HG02884 (cell line): ENCODE data around the gene ZSWIM6.
A peak's percentile ranks its signal among the peaks of the same experiment; 100 is the strongest.

Experiments used
- ATAC-seq: cut with Tn5 transposase; IDR thresholded peaks from one replicate; pipeline ENCODE4 v1.9.1; 2021; ENCODE audit warnings: mild to moderate bottlenecking, moderate library complexity; ENCODE audit not compliant: unreplicated experiment

ZSWIM6 gene

DNA sequence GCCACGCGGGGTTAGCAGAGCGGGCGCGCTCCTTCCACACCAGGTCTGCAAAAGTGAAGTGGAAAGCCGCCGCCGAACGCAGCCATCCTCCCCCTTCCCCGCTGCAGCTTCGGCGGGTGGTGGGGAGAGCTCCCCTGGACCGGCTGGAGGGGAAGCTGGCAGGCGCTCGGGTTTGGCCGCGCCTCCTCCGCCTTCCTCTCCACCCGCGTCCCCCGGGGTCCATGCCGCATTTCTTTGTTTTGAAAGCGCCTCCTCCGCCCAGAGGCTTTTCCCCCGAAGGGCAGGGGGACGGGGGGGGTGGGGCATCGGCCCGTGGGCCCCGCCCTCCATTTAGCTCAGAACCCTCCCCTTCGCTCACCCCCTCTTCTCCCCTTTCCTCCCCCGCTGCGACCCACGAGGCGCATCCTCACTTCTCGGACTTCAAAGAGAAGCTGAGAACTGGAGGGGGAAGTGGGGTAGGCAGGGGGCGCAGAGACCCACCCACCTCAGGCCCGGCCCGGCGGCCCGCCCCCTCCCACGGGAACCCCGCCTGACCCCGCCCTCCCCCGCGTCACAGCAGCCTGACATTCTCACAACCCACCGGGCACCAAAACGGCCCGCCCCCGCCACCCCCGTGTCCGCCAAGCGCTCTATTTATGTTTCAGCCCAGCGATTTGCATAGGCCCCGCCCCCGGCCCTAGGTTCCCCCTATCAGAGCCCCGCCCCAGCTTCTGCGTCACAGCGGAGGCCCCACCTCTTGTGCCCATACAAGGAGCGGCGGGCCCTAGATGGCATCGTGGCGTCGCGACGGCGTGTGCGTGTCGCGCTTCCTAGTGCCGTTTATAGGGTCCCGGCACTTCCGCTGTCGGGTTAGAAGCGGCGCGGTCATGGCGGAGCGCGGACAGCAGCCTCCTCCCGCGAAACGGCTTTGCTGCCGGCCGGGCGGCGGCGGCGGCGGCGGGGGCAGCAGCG is at the start of gene ZSWIM6:
ZSWIM6 (plus strand) TSS at position 852 of the 951 bp plus-strand sequence; CDS start at position 867, 15 bp downstream.
- peak; percentile 60 for ATAC-seq

- ATAC-seq, result no peak
Observed at GRCh38 chr5:61283471-61283870, 48.6 kb upstream of the ZSWIM6 start.

GRCh38 chr5:61285531-61285930 is 46.5 kb upstream of the ZSWIM6 start:
- no peak for ATAC-seq

- no peak for ATAC-seq
Observed at GRCh38 chr5:61286446-61287132, 45.5 kb upstream of the ZSWIM6 start.

- ATAC-seq, result no peak
Observed at GRCh38 chr5:61287474-61287873, 44.6 kb upstream of the ZSWIM6 start.

DNA sequence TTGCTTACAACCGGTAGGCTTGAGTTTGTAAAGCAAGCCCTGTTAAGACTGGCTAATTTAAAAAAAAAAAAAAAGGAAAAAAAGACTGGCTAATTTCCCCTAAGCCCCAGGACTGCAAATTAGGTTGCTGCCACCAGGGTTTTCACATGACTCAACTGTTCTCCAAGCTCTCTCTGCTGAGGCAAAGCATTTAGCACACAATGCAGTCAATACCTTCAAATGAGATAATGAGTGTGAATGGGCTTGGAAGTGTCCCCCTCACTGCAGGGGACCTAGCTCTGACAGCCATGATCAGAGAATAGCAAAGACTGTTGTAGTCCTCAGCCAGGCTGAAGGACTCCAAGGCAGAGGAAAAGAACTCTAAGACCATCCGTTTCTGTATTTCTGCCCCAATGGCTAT is 42.8 kb upstream of the ZSWIM6 start:
- no peak for ATAC-seq

- ATAC-seq, result no peak
Observed at GRCh38 chr5:61289669-61290306, 42.3 kb upstream of the ZSWIM6 start.

DNA sequence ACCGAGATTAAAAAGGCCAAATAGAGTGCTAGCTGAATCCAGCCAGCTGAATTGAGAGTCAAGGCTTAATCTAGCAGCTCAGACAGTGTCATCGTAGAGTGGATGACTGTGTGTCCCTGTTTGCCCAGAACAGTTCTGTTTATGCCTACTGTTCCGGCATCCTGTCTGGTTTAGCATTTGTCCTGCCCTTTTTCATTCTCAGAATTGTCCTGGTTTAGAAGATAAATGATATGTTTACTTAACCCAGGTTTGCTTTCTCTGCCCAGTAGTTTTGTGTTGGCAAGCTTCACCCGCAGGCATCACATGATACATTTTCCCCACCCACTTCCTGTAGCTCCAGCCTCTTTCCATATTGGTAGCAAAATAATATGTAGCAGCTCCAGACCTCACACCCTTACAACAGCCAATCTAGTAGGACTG is 41.3 kb upstream of the ZSWIM6 start:
- ATAC-seq, result no peak

DNA sequence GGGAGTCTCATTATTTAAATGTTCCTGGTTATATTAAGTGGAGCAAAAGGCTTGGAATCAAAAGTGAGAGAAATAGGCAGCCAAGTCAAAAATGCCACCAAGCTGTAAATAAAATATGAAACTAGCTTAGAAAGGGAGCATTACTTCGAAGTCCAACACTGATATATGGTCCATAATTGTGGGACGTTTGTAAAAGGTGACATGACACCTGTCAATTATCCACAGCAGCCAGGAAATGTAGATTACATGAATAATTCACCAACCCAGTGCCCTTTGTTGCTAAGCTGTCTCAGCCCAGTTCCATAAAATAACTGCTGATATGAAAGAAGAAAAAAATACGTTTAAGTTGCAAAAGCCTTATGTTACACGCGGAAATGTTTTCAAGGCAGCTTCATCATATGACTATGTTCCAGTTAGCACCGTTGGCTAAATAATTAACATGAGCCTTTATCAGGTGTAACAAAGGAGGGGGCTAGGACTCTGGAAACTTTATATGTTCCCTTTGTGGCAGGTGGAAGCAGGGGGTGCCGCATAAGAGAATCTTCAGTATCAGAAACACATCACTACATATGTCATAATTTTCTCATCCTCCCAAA is 39.9 kb upstream of the ZSWIM6 start:
- ATAC-seq, result no peak

DNA sequence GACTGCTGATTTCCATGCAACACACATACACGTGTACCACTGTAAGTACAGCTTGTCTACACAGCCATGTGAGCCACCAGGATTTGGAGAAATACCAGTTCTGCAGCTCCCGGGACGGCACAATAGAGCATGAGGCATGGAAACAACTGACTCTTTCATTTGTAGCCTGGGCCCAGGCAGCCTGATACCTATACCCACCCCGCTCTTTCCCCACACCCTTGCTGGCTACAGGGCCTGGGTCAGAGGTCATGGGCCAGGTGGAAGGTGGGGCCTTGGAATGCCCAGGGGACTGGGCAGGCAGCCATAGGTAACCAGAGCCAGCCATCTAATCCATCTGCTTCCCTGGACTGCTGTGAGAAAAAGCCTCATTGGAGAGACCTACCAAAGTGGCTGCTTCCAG is 39.0 kb upstream of the ZSWIM6 start:
- no peak for ATAC-seq

DNA sequence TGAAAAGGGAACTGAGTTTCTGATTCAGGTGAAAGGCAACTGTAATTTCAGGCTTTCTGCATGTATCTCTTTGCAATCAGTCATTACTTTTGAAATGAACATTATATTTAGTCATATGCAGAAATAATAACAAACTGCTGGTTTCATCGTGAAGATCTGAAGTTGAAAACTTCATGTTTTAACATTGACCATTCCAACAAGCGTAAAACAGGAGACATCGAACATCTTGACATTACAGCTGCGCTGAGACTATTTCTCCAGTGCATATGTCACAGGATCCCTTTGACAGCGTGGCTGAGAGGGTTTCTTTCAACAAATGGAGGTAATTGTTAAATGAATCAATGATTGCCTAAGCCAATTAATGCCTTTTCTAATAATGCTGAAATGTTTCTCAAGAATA is 38.2 kb upstream of the ZSWIM6 start:
- ATAC-seq, result no peak

- no peak for ATAC-seq
Observed at GRCh38 chr5:61295365-61295764, 36.7 kb upstream of the ZSWIM6 start.

- ATAC-seq, result no peak
Observed at GRCh38 chr5:61298066-61298465, 34.0 kb upstream of the ZSWIM6 start.

GRCh38 chr5:61298580-61298979 is 33.5 kb upstream of the ZSWIM6 start:
- ATAC-seq, result no peak

- ATAC-seq, result no peak
Observed at GRCh38 chr5:61299261-61299681, 32.8 kb upstream of the ZSWIM6 start.

DNA sequence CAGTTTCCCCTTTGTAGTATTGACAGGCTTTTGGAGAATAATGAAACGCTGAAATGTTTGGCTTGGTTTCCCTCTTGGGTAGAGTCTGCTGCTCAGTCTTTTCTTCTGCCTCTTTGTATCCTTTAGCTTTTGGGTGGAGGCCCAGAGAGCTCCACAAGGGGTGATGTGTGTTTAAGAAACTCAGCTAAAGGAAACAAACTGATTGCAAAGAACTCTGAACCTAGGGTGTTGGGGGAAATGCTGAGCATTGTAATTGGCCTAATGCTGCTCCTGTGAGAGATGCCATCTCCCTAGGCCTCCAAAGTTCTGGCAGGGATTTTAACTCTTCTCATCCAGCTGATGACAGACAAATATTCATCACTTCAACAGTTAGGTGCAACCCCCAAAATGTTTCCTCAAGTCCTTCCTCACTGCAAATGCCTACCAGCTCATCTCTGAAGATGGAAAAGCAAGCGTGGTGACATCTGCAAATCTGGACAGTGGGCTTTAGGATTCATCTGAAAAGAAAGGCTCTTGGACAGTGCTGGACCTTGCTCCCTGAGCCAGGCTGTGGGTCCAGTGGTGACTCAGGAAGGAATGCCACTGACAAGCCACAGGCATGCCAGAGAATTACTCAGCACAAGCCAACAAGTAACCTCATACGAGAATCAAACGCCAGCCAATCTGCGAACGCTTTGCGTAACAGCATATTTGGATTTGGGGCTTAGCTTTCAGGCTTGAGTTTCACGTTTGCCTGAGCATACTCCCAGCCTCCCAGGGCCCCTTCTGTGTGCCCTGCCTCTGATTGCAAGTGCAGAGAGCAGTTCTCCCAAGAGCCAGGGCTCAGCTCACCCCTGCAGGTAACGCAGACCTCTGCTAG is 30.5 kb upstream of the ZSWIM6 start:
- no peak for ATAC-seq

- no peak for ATAC-seq
Observed at GRCh38 chr5:61302200-61302563, 29.9 kb upstream of the ZSWIM6 start.

DNA sequence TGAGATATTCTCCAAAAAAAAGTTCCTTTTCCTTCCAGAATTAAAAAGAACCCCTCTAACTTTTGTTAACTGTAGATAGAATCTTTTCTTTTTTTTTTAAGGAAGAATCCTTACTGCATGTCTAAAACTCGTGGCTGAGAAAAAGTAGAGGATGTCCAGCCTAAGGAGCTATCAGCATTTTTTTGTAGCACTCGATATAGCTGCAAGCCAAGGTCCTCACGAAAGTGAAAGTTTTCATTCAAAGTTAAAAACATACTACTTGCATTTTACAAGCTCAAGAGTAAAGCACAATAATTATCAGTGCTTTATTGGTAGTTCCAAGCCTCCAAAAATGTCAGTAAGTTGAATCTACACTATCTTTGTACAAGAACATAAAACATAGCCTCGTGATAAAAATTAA is 28.7 kb upstream of the ZSWIM6 start:
- no peak for ATAC-seq

- ATAC-seq, result no peak
Observed at GRCh38 chr5:61304590-61305381, 27.3 kb upstream of the ZSWIM6 start.
